ENCODE results near the gene ADORA2A. TPM values are rescaled to one million over a fixed set of nuclear protein-coding genes. Genes with fewer than 3 reads are reported as not detected.

ADORA2A gene
- total and polyA plus RNA-seq, 10 of the 15 experiments (the other 5 are each of a cell fraction or from before 2014, with no cell fraction given), result 0.69 to 31.2 (median 18.3) TPM

DNA sequence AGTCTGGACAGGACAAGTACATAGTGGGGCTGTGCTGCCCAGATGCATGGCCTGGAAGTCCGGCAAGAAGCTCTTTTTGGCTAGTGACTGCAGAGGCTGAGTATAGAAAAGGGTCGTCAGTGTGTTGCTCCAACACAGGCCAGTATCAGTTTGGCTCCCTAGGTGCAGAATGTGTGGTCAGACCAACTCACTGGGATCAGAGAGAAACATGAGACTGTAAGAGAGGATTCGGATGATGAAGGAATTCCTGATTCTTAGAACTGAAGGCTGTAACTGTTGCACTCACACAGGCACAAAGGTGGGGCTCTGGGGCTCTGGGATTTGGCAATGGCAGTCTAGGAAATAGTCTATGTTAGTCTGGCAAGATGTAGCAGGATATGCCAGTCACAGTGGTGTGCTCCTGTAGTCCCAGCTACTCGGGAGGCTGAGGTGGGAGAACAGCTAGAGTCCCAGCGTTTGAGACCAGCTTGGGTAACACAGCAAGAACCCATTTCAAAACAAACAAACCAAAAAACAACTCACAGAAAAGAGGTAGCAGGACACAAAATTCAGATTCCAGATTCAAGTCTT, 56.7 kb downstream of the ADORA2A start:
- CTCF ChIA-PET, result interaction anchor here (1.2 to 2.3 kb wide), 3 partner anchors 19 to 48 kb away, joined by 3 to 6 read pairs (median 6); no protein-coding TSS in a partner anchor
- RAD21 ChIA-PET (ENCODE audit: unreplicated experiment), result interaction anchor here (1.1 to 1.6 kb wide), 4 partner anchors 19 to 58 kb away, joined by 3 to 5 read pairs (median 4); no protein-coding TSS in a partner anchor
- Histone ChIP-seq H3K27ac (ENCODE audit: control insufficient read depth, insufficient read depth) (no peak overlapping the region), H3K27me3 (replicated peaks in 1 of 2; ENCODE audit: control insufficient read depth in 2 of 2, insufficient read depth in 2 of 2, low read length in 1 of 2) (no peaks in the 10 kb centered on the region), H3K4me1 (ENCODE audit: control insufficient read depth, insufficient read depth, low read length) (no peaks in the 10 kb centered on the region), H3K9ac (ENCODE audit: control insufficient read depth, insufficient read depth, low read length) (no peak overlapping the region), H3K36me3 (ENCODE audit: control insufficient read depth in 2 of 2, insufficient read depth in 2 of 2, low read length in 1 of 2) (no peaks in the 10 kb centered on the region), H3K4me2 (ENCODE audit: control insufficient read depth, insufficient read depth) (no peak overlapping the region), H3K9me3 (replicated peaks; ENCODE audit: control insufficient read depth, insufficient read depth, low read length) (no peaks in the 10 kb centered on the region), H3K4me3 (no peak overlapping the region), H2AFZ (ENCODE audit: control insufficient read depth, low read depth, low read length) (no peak overlapping the region), H4K20me1 (ENCODE audit: control insufficient read depth, insufficient read depth) (no peaks in the 10 kb centered on the region), H3K79me2 (ENCODE audit: control insufficient read depth, insufficient read depth, low read length) (no peaks in the 10 kb centered on the region)
- POLR2A ChIA-PET, result no interaction called here
- SMC1A ChIA-PET (ENCODE audit: uncharacterized antibody, unreplicated experiment), result interaction anchor here (0.8 to 1.8 kb wide), 6 partner anchors 9 to 61 kb away, joined by 3 to 4 read pairs (median 4); no protein-coding TSS in a partner anchor
- no TSS peak for BruUV-seq (replicated peaks)
- DNase-seq (ENCODE audit: low read depth, low spot score) (no peak), ATAC-seq (no peak), FAIRE-seq (no peak)
- 59% methylated on average over 5 of the region's 5 CpGs for WGBS (ENCODE audit: insufficient coverage, insufficient replicate concordance, low lambda C conversion rate, missing lambda C conversion rate)
- no peak for TF ChIP-seq FOXM1 (IDR thresholded peaks at IDR 0.05; ENCODE audit: low read depth, low read length)
- no peak for TF ChIP-seq MYC (IDR thresholded peaks at IDR 0.05; ENCODE audit: insufficient read depth, insufficient read length, insufficient replicate concordance, low read length, severe bottlenecking)
- in situ Hi-C loops (cut with MboI), result no loop called here
- intact Hi-C loops (cut with micrococcal nuclease; ENCODE audit: unreplicated experiment), result no loop called here

DNA sequence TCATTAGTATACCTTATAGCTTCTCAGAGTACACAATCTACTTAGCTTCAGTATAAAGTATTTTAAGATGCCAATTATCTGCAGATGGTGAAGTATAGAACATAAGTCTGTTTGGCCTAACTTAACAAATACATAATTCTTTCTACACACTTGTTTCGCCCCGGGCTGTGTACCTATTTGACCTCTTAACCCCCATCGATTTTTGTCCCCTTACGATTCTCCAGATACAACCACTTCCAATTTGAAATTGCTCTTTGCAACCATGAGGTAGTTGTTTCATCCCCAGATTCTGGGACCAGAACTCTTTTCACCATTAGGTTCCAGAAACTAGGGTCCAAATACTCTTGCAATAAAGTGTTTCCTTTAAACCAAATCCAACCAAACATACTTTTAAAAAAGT, 57.8 kb downstream of the ADORA2A start:
- no TSS peak for BruUV-seq (replicated peaks)
- ChIA-PET RAD21 (ENCODE audit: unreplicated experiment) (interaction anchor here (0.9 to 2.3 kb wide), 3 partner anchors 24 to 162 kb away, joined by 3 to 6 read pairs (median 4); no protein-coding TSS in a partner anchor), POLR2A (no interaction called here), CTCF (interaction anchor here (1.0 to 1.2 kb wide), 2 partner anchors 37 to 61 kb away, joined by 3 read pairs; no protein-coding TSS in a partner anchor), SMC1A (ENCODE audit: uncharacterized antibody, unreplicated experiment) (interaction anchor here (0.9 to 1.4 kb wide), 3 partner anchors 25 to 86 kb away, joined by 3 read pairs; no protein-coding TSS in a partner anchor)
- TF ChIP-seq ZSCAN29 (IDR thresholded peaks at IDR 0.05) (no peak), PAX8 (IDR thresholded peaks at IDR 0.05) (no peak), FOXM1 (IDR thresholded peaks at IDR 0.05; ENCODE audit: low read depth, low read length) (no peak), NFIC (IDR thresholded peaks at IDR 0.05; ENCODE audit: low read depth, low read length) (no peak), JUNB (IDR thresholded peaks at IDR 0.05) (no peak), BACH1 (IDR thresholded peaks at IDR 0.05; ENCODE audit: borderline replicate concordance) (no peak)
- TF ChIP-seq, protein P1, sequence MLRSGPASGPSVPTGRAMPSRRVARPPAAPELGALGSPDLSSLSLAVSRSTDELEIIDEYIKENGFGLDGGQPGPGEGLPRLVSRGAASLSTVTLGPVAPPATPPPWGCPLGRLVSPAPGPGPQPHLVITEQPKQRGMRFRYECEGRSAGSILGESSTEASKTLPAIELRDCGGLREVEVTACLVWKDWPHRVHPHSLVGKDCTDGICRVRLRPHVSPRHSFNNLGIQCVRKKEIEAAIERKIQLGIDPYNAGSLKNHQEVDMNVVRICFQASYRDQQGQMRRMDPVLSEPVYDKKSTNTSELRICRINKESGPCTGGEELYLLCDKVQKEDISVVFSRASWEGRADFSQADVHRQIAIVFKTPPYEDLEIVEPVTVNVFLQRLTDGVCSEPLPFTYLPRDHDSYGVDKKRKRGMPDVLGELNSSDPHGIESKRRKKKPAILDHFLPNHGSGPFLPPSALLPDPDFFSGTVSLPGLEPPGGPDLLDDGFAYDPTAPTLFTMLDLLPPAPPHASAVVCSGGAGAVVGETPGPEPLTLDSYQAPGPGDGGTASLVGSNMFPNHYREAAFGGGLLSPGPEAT (IDR thresholded peaks at IDR 0.05; ENCODE audit: low read depth), result no peak
- FAIRE-seq, result no peak
- in situ Hi-C loops (cut with MboI) (no loop called here), intact Hi-C loops (cut with micrococcal nuclease; ENCODE audit: unreplicated experiment) (no loop called here)
- Histone ChIP-seq H3K27me3 (replicated peaks in 1 of 2; ENCODE audit: control insufficient read depth in 2 of 2, insufficient read depth in 2 of 2, low read length in 1 of 2) (no peaks in the 10 kb centered on the region), H3K27ac (ENCODE audit: control insufficient read depth, insufficient read depth) (no peak overlapping the region), H3K4me2 (ENCODE audit: control insufficient read depth, insufficient read depth) (no peak overlapping the region), H3K9me3 (replicated peaks; ENCODE audit: control insufficient read depth, insufficient read depth, low read length) (no peaks in the 10 kb centered on the region), H3K79me2 (ENCODE audit: control insufficient read depth, insufficient read depth, low read length) (no peaks in the 10 kb centered on the region), H3K36me3 (ENCODE audit: control insufficient read depth in 2 of 2, insufficient read depth in 2 of 2, low read length in 1 of 2) (no peaks in the 10 kb centered on the region), H3K4me3 (no peak overlapping the region), H3K4me1 (ENCODE audit: control insufficient read depth, insufficient read depth, low read length) (no peaks in the 10 kb centered on the region), H4K20me1 (ENCODE audit: control insufficient read depth, insufficient read depth) (no peaks in the 10 kb centered on the region), H2AFZ (ENCODE audit: control insufficient read depth, low read depth, low read length) (no peak overlapping the region), H3K9ac (ENCODE audit: control insufficient read depth, insufficient read depth, low read length) (no peak overlapping the region)
- no peak for ATAC-seq
- no peak for DNase-seq (ENCODE audit: low read depth, low spot score)
- 89% methylated on average over 4 of the region's 4 CpGs for WGBS (ENCODE audit: insufficient coverage, insufficient replicate concordance, low lambda C conversion rate, missing lambda C conversion rate)
